ENCODE results near the gene SMARCE1. TPM values are rescaled to one million over a fixed set of nuclear protein-coding genes. Genes with fewer than 3 reads are reported as not detected.
"Not testable (repeated sequence)": the region's sequence is repeated elsewhere in the genome, so short reads cannot be mapped to it uniquely, and the experiment has no call there.

SMARCE1 gene
- total RNA-seq, 1 donor from 2014 or later, result 49.2 TPM

- FAIRE-seq, result no peak
- Histone ChIP-seq H3K4me3 (ENCODE audit: low read depth, low read length) (no peak overlapping the region), H3K27me3 (ENCODE audit: control insufficient read depth, insufficient read depth, low read length) (no peaks in the 10 kb centered on the region), H3K36me3 (ENCODE audit: control insufficient read depth, insufficient read depth, low read length) (no peaks in the 10 kb centered on the region)
- no peak for TF ChIP-seq CTCF (IDR thresholded peaks at IDR 0.05; ENCODE audit: insufficient read depth, low read length, severe bottlenecking)
- no peak for DNase-seq (ENCODE audit: low read depth)
Measured at GRCh38 chr17:40597556-40598300, 49.9 kb downstream of the SMARCE1 start.

GRCh38 chr17:40597156-40597555, 50.5 kb downstream of the SMARCE1 start:
- H3K4me3 ChIP-seq (ENCODE audit: low read depth, low read length), result no peak overlapping the region
- DNase-seq (ENCODE audit: low read depth) (no peak), FAIRE-seq (no peak)
- no peak for TF ChIP-seq CTCF (IDR thresholded peaks at IDR 0.05; ENCODE audit: insufficient read depth, low read length, severe bottlenecking)
- H3K27me3 ChIP-seq (ENCODE audit: control insufficient read depth, insufficient read depth, low read length), result no peaks in the 10 kb centered on the region
- H3K36me3 ChIP-seq (ENCODE audit: control insufficient read depth, insufficient read depth, low read length), result no peaks in the 10 kb centered on the region

GRCh38 chr17:40596261-40596919, 51.2 kb downstream of the SMARCE1 start:
- no peak for TF ChIP-seq CTCF (IDR thresholded peaks at IDR 0.05; ENCODE audit: insufficient read depth, low read length, severe bottlenecking)
- DNase-seq (ENCODE audit: low read depth) (peak; percentile 4), FAIRE-seq (peak; percentile 89)
- Histone ChIP-seq H3K27me3 (ENCODE audit: control insufficient read depth, insufficient read depth, low read length) (no peaks in the 10 kb centered on the region), H3K4me3 (ENCODE audit: low read depth, low read length) (no peak overlapping the region), H3K36me3 (ENCODE audit: control insufficient read depth, insufficient read depth, low read length) (no peaks in the 10 kb centered on the region)

GRCh38 chr17:40590742-40591141, 56.9 kb downstream of the SMARCE1 start:
- no peak overlapping the region for H3K4me3 ChIP-seq (ENCODE audit: low read depth, low read length)
- no peak for DNase-seq (ENCODE audit: low read depth)
- no peaks in the 10 kb centered on the region for H3K36me3 ChIP-seq (ENCODE audit: control insufficient read depth, insufficient read depth, low read length)
- FAIRE-seq, result no peak
- TF ChIP-seq CTCF (IDR thresholded peaks at IDR 0.05; ENCODE audit: insufficient read depth, low read length, severe bottlenecking), result no peak
- H3K27me3 ChIP-seq (ENCODE audit: control insufficient read depth, insufficient read depth, low read length), result no peaks in the 10 kb centered on the region

- Histone ChIP-seq H3K4me3 (ENCODE audit: low read depth, low read length) (no peak overlapping the region), H3K36me3 (ENCODE audit: control insufficient read depth, insufficient read depth, low read length) (no peaks in the 10 kb centered on the region), H3K27me3 (ENCODE audit: control insufficient read depth, insufficient read depth, low read length) (no peaks in the 10 kb centered on the region)
- FAIRE-seq (peak; percentile 18), DNase-seq (ENCODE audit: low read depth) (no peak)
- TF ChIP-seq CTCF (IDR thresholded peaks at IDR 0.05; ENCODE audit: insufficient read depth, low read length, severe bottlenecking), result no peak
Measured at GRCh38 chr17:40588552-40588951, 59.1 kb downstream of the SMARCE1 start.

- H3K27me3 ChIP-seq (ENCODE audit: control insufficient read depth, insufficient read depth, low read length); H3K36me3 ChIP-seq (ENCODE audit: control insufficient read depth, insufficient read depth, low read length); FAIRE-seq; DNase-seq (ENCODE audit: low read depth); H3K4me3 ChIP-seq (ENCODE audit: low read depth, low read length): not testable (repeated sequence)
Measured at GRCh38 chr17:40586264-40586663, 61.4 kb downstream of the SMARCE1 start.

- not testable (repeated sequence) for H3K4me3 ChIP-seq (ENCODE audit: low read depth, low read length); DNase-seq (ENCODE audit: low read depth); H3K27me3 ChIP-seq (ENCODE audit: control insufficient read depth, insufficient read depth, low read length); H3K36me3 ChIP-seq (ENCODE audit: control insufficient read depth, insufficient read depth, low read length); FAIRE-seq
Measured at GRCh38 chr17:40584950-40585349, 62.7 kb downstream of the SMARCE1 start.

All from bronchial epithelial cell (primary cell).